HEK293T (cell line): ENCODE data around the gene DNAAF5.

Experiments
- CTCF ChIA-PET: fragments of 350-600 bp; formaldehyde crosslinking; extraction: SDS; loops from one replicate; lab custom pipeline; 2021; ENCODE audit warnings: antibody characterized with exemption, inconsistent platforms; lab: Yijun Ruan, JAX
- POLR2A ChIA-PET: fragments of 350-600 bp; formaldehyde crosslinking; extraction: SDS; loops from one replicate; lab custom pipeline; 2020; ENCODE audit warnings: antibody characterized with exemption, inconsistent platforms; lab: Yijun Ruan, JAX
- DNase-seq: peaks from one replicate; pipeline ENCODE4 v3.0.0; 2012; ENCODE audit warnings: mixed read lengths; ENCODE audit errors: extremely low spot score
- ARNT ChIP-seq: fragments of 450-650 bp; IDR thresholded peaks from 2 replicates; pipeline ENCODE4 v1.6.1; 2017; ENCODE audit warnings: mild to moderate bottlenecking
- BHLHE40 ChIP-seq: fragments of 450-650 bp; IDR thresholded peaks from 2 replicates; pipeline ENCODE4 v1.6.1; 2016; ENCODE audit warnings: mild to moderate bottlenecking, moderate library complexity, borderline replicate concordance
- CTBP1 ChIP-seq: fragments of 450-650 bp; IDR thresholded peaks from 2 replicates; pipeline ENCODE4 v1.6.1; 2016; ENCODE audit warnings: borderline replicate concordance
- ELF4 ChIP-seq: fragments of 450-650 bp; IDR thresholded peaks from 2 replicates; pipeline ENCODE4 v1.6.1; 2017; ENCODE audit warnings: antibody characterized with exemption
- FOXA1 ChIP-seq: fragments of 450-650 bp; IDR thresholded peaks from 2 replicates; pipeline ENCODE4 v1.6.1; 2016; ENCODE audit warnings: mild to moderate bottlenecking
- FOXK2 ChIP-seq: fragments of 450-650 bp; IDR thresholded peaks from 2 replicates; pipeline ENCODE4 v1.6.1; 2016; ENCODE audit warnings: mild to moderate bottlenecking
- FOXM1 ChIP-seq: fragments of 450-650 bp; IDR thresholded peaks from 2 replicates; pipeline ENCODE4 v1.6.1; 2017; ENCODE audit warnings: mild to moderate bottlenecking, borderline replicate concordance
- HDGF ChIP-seq: fragments of 450-650 bp; IDR thresholded peaks from 2 replicates; pipeline ENCODE4 v1.6.1; 2017; ENCODE audit warnings: antibody characterized with exemption, borderline replicate concordance
- L3MBTL2 ChIP-seq: fragments of 450-650 bp; conservative IDR thresholded peaks from 2 replicates; pipeline ENCODE4 v1.6.1; 2016; ENCODE audit warnings: mild to moderate bottlenecking
- LEF1 ChIP-seq: fragments of 450-650 bp; IDR thresholded peaks from 2 replicates; pipeline ENCODE4 v1.6.1; 2017; ENCODE audit warnings: mild to moderate bottlenecking, borderline replicate concordance
- NFRKB ChIP-seq: fragments of 450-650 bp; IDR thresholded peaks from 2 replicates; pipeline ENCODE4 v1.6.1; 2016; ENCODE audit warnings: mild to moderate bottlenecking, moderate library complexity
- SP1 ChIP-seq: fragments of 450-650 bp; IDR thresholded peaks from 2 replicates; pipeline ENCODE4 v1.6.1; 2017
- SUZ12 ChIP-seq: fragments of 450-650 bp; IDR thresholded peaks from 2 replicates; pipeline ENCODE4 v1.6.1; 2016; ENCODE audit warnings: mild to moderate bottlenecking
- TARDBP ChIP-seq: fragments of 450-650 bp; IDR thresholded peaks from 2 replicates; pipeline ENCODE4 v1.6.1; 2016
- ZNF384 ChIP-seq: fragments of 450-650 bp; IDR thresholded peaks from 2 replicates; pipeline ENCODE4 v1.6.1; 2016
- TF ChIP-seq, protein P1 (sequence below): fragments of 450-650 bp; IDR thresholded peaks from 2 replicates; pipeline ENCODE4 v1.6.1; 2016

Gene DNAAF5

DNA sequence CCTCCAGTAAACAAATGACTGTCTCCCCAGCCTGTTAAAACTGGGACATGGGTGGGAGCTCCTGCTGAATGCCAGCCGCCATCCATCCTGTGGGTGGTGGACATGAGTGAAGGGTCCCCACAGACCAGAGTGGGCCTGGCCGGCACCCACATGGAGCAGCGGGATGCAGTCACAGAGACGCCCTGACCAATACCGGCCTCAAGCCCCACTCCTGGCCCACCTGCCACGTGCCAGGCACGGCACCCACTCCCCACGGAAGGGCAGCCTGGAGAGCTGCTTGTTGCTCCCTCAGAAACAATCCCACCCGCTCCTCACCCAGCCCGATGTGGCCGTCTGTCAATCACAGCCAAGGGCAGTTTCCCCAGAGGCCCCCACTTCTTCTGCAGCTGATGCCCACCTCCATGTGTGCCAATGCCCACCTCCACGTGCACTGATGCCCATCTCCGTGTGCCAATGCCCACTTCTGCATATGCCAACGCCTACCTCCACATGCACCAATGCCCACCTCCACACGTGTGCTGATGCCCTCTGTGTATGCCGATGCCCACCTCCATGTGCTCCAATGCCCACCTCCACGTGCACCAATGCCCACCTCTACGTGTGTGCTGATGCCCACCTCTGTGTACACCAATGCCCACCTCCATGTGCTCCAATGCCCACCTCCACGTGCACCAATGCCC is 42.8 kb upstream of the DNAAF5 start:
- no peak for DNase-seq
- ChIA-PET CTCF (no interaction called here), POLR2A (no interaction called here)

DNA sequence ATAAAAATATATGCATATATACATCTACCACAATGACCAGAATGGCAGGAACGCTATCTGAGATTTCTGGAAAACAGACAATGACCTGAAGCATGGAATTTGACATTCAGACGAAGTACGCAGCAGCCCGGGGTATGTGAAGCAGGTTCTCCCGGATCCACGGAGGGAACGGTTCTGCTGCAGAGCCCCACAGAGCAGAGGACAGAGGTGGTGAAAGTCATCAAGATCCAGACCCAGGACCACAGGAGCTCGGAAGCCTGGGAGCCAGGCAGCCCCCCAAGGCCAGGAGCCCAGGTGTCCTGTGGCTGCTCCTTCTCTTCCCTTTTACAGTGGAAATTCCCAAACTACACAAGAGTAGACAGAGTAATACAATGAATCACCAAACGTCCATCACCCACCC is 42.1 kb upstream of the DNAAF5 start:
- DNase-seq = no peak
- CTCF ChIA-PET = no interaction called here
- POLR2A ChIA-PET = no interaction called here
- no peak for TF ChIP-seq ELF4
- TF ChIP-seq ARNT = no peak
- no peak for TF ChIP-seq L3MBTL2
- no peak for TF ChIP-seq ZNF384
- no peak for TF ChIP-seq LEF1
- no peak for TF ChIP-seq CTBP1
- TF ChIP-seq, protein P1, sequence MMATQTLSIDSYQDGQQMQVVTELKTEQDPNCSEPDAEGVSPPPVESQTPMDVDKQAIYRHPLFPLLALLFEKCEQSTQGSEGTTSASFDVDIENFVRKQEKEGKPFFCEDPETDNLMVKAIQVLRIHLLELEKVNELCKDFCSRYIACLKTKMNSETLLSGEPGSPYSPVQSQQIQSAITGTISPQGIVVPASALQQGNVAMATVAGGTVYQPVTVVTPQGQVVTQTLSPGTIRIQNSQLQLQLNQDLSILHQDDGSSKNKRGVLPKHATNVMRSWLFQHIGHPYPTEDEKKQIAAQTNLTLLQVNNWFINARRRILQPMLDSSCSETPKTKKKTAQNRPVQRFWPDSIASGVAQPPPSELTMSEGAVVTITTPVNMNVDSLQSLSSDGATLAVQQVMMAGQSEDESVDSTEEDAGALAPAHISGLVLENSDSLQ = no peak
- TF ChIP-seq NFRKB = no peak
- TF ChIP-seq HDGF = no peak
- no peak for TF ChIP-seq TARDBP
- TF ChIP-seq FOXM1 = no peak
- TF ChIP-seq SP1 = no peak
- no peak for TF ChIP-seq BHLHE40
- TF ChIP-seq FOXA1 = no peak
- no peak for TF ChIP-seq SUZ12
- no peak for TF ChIP-seq FOXK2

More for the DNA sequence above, 42.8 kb upstream of the DNAAF5 start:
- no peak for TF ChIP-seq SP1
- TF ChIP-seq FOXM1 = no peak
- no peak for TF ChIP-seq FOXA1
- TF ChIP-seq L3MBTL2 = no peak
- TF ChIP-seq ZNF384 = no peak
- TF ChIP-seq SUZ12 = no peak
- TF ChIP-seq, protein P1 = no peak
- no peak for TF ChIP-seq HDGF
- no peak for TF ChIP-seq ELF4
- no peak for TF ChIP-seq TARDBP

DNA sequence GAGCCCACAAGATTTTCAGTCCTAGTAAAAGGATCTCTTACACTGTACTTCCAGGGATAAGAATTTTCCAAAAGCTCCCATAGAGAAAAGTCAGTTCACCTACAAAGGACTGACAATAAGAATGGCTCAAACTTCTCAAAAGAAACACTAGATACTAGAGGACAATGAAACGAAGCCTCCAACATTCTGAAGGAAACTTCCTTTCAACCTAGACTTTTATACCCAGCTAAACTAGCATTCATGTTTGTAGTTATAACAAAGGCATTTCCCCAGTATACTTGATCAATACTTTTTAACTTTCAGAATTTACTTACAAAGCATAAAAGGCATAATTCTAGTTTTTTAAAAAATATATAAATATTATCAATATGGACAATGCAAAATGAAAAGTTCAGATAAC is 41.0 kb upstream of the DNAAF5 start:
- CTCF ChIA-PET = no interaction called here
- POLR2A ChIA-PET = no interaction called here
- no peak for DNase-seq
- TF ChIP-seq TARDBP = no peak
- no peak for TF ChIP-seq NFRKB
- no peak for TF ChIP-seq CTBP1
- no peak for TF ChIP-seq SP1
- no peak for TF ChIP-seq HDGF
- TF ChIP-seq, protein P1 = no peak
- TF ChIP-seq BHLHE40 = no peak
- TF ChIP-seq FOXK2 = no peak

DNA sequence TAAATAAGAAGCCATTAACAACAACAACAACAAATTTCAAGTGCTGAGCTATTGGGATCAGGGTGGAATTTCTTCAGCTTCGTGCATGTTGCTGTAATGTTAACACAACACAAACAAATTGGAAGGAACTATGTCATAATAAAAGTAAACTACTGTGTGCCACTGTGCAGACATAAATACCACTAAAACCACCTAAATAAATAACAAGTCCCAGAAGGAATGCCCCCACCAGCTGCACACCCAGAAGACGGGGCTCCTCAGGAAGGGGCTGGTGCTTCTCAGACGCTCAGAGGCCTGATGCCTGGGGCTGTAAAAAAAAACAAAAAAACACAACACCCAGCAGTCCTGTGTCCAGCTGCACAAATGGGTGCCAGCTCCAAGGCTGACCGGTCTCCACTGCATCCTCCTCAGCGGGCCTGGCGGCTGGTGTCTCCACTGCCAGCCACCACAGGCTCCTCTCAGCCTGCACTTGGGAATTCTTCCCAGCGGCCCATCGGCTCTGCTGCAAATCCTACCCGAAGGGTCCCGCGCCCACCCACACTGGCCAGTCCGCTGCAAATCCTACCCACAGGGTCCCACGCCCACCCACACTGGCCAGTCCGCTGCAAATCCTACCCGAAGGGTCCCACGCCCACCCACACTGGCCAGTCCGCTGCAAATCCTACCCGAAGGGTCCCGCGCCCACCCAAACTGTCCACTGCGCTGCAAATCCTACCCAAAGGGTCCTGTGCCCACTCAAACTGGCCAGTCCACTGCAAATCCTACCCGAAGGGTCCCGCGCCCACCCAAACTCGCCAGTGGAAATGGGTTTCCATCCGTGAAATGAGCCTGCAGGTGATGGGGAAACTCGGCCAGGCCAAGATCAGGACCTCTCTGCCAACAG is 35.8 kb upstream of the DNAAF5 start:
- no peak for TF ChIP-seq FOXA1
- TF ChIP-seq, protein P1 = no peak
- TF ChIP-seq FOXM1 = no peak
- TF ChIP-seq ARNT = no peak
- TF ChIP-seq LEF1 = no peak
- TF ChIP-seq NFRKB = no peak
- TF ChIP-seq ELF4 = no peak
- no peak for TF ChIP-seq CTBP1
- no peak for TF ChIP-seq BHLHE40
- TF ChIP-seq FOXK2 = no peak
- TF ChIP-seq L3MBTL2 = no peak
- no peak for TF ChIP-seq ZNF384
- TF ChIP-seq SUZ12 = no peak
- TF ChIP-seq TARDBP = no peak

DNA sequence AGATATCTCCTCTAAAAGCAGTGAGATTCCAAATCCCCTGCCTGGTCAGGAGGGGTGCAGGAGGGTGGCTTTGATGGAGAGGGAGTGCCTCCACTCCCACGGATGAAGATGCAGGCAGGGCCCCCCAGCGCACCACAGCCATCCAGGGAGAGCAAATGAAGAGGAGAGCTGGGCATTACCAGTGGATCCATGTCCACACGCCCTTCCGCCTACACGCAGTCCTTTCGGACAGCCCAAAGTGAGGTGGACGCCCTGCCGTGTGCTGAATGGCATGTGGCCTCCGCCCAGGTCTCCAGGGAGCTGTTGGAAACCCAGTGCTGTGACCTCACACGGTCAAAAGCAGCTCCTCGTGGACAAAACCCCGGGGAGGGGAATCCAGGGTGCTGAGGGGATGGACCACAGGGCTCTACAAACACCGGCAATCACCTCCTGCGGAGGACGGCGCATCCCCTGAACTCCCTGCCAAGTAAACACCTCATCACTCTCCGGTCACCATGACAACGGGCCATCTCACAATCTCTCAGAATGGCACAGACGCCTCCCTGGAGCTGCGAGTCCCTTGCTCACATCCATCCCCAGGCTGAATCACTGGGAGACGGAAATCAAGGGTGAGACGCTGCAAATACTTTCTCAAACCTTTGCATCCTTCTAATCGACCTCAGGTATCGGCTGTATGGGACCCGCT is 35.0 kb upstream of the DNAAF5 start:
- POLR2A ChIA-PET = no interaction called here
- TF ChIP-seq L3MBTL2 (no peak), FOXK2 (no peak), SUZ12 (no peak), FOXA1 (no peak), BHLHE40 (no peak), ZNF384 (no peak), ARNT (no peak), TARDBP (no peak), SP1 (no peak), CTBP1 (no peak), NFRKB (no peak), HDGF (no peak), ELF4 (no peak), FOXM1 (no peak), LEF1 (no peak)
- TF ChIP-seq, protein P1 = no peak
- CTCF ChIA-PET = no interaction called here
- no peak for DNase-seq

More for the DNA sequence above, 35.8 kb upstream of the DNAAF5 start:
- ChIA-PET CTCF (no interaction called here), POLR2A (no interaction called here)
- DNase-seq = no peak
